Measurements from ENCODE around the gene SYNPO2L. TPM values are rescaled to one million over a fixed set of nuclear protein-coding genes. Genes with fewer than 3 reads are reported as not detected.

Gene SYNPO2L
- total RNA-seq, 1 experiment from 2014 or later: 0.22 TPM

DNA sequence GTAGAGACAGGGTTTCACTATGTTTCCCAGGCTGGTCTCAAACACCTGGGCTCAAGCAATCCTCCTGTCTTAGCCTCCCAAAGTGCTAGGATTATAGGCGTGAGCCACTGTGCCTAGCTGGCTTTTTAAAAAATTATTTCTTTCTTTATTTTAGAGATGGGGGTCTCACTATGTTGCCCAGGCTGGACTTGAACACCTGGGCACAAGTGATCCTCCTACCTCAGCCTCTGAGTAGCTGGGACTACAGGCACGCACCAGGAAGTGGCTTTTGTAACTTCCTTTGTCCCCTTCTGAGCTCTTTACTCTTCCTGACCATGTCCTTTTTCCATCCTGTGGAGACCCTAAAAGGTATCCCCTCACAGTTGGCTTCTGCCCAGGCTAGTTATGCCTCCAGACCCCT, 12.5 kb downstream of the SYNPO2L start (continued):
- TF ChIP-seq, protein P1, sequence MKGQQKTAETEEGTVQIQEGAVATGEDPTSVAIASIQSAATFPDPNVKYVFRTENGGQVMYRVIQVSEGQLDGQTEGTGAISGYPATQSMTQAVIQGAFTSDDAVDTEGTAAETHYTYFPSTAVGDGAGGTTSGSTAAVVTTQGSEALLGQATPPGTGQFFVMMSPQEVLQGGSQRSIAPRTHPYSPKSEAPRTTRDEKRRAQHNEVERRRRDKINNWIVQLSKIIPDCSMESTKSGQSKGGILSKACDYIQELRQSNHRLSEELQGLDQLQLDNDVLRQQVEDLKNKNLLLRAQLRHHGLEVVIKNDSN (CRISPR knock-in tag; IDR thresholded peaks at IDR 0.05): no peak
- TF ChIP-seq, protein P2, sequence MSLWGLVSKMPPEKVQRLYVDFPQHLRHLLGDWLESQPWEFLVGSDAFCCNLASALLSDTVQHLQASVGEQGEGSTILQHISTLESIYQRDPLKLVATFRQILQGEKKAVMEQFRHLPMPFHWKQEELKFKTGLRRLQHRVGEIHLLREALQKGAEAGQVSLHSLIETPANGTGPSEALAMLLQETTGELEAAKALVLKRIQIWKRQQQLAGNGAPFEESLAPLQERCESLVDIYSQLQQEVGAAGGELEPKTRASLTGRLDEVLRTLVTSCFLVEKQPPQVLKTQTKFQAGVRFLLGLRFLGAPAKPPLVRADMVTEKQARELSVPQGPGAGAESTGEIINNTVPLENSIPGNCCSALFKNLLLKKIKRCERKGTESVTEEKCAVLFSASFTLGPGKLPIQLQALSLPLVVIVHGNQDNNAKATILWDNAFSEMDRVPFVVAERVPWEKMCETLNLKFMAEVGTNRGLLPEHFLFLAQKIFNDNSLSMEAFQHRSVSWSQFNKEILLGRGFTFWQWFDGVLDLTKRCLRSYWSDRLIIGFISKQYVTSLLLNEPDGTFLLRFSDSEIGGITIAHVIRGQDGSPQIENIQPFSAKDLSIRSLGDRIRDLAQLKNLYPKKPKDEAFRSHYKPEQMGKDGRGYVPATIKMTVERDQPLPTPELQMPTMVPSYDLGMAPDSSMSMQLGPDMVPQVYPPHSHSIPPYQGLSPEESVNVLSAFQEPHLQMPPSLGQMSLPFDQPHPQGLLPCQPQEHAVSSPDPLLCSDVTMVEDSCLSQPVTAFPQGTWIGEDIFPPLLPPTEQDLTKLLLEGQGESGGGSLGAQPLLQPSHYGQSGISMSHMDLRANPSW (CRISPR knock-in tag; conservative IDR thresholded peaks at IDR 0.05; ENCODE audit: low read depth): no peak
- TF ChIP-seq FOXJ3 (CRISPR knock-in tag; IDR thresholded peaks at IDR 0.05; ENCODE audit: borderline replicate concordance): no peak
- TF ChIP-seq, protein P3, sequence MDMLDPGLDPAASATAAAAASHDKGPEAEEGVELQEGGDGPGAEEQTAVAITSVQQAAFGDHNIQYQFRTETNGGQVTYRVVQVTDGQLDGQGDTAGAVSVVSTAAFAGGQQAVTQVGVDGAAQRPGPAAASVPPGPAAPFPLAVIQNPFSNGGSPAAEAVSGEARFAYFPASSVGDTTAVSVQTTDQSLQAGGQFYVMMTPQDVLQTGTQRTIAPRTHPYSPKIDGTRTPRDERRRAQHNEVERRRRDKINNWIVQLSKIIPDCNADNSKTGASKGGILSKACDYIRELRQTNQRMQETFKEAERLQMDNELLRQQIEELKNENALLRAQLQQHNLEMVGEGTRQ (CRISPR knock-in tag; IDR thresholded peaks at IDR 0.05): no peak
- TF ChIP-seq NR2C2 (CRISPR knock-in tag; IDR thresholded peaks at IDR 0.05): no peak
- no peak for TF ChIP-seq TCF7 (CRISPR knock-in tag; IDR thresholded peaks at IDR 0.05; ENCODE audit: low read depth)
- TF ChIP-seq NFATC4 (CRISPR knock-in tag; IDR thresholded peaks at IDR 0.05): no peak
- no peak for TF ChIP-seq CREM (CRISPR knock-in tag; IDR thresholded peaks at IDR 0.05)
- TF ChIP-seq FOXK1 (CRISPR knock-in tag; IDR thresholded peaks at IDR 0.05): no peak
- TF ChIP-seq, protein P4, sequence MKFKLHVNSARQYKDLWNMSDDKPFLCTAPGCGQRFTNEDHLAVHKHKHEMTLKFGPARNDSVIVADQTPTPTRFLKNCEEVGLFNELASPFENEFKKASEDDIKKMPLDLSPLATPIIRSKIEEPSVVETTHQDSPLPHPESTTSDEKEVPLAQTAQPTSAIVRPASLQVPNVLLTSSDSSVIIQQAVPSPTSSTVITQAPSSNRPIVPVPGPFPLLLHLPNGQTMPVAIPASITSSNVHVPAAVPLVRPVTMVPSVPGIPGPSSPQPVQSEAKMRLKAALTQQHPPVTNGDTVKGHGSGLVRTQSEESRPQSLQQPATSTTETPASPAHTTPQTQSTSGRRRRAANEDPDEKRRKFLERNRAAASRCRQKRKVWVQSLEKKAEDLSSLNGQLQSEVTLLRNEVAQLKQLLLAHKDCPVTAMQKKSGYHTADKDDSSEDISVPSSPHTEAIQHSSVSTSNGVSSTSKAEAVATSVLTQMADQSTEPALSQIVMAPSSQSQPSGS (CRISPR knock-in tag; IDR thresholded peaks at IDR 0.05; ENCODE audit: borderline replicate concordance, low read depth): no peak

DNA sequence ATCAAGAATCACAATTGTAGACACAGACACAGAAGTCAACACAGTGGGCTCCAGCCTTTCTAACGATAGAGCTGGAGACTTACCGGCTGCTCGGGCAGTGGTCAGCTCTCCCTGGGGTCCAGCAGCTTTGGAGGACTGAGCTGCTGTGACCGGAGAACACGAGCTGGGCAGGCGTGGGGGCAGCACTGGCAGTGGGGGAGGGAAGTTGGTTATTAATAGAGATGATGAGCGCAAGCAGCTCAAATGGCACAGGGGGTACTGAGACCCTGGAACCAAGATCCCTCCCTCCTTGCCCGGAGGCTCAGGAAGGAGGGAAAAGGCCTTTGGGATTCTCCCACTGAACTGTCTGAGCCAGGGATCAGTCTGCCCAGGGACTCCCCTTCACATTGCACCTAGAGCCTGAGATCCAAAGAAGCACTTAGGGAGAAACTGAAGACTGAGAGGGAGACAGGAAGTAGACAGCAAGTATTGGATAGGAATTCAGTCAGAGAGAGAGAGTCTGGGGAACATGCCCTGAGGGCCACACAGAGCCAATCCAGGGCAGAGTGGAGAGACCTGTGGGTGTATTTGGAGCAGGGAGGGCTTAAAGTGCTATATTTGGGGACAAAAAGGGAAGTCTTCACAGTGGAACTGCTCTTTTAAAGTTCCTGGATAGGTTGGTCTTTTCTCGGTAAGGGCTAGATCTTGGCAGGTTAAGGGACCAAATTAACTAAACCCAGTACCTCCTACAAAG, 14.3 kb downstream of the SYNPO2L start, which contains the start of gene MYOZ1:
TSS of gene MYOZ1 (minus strand) at position 147 of the 733 bp plus-strand sequence. CDS start 1,457 bp downstream, outside the sequence.
- H3K4me1 Mint-ChIP-seq: peaks cover 15% of the 10 kb centered on the region
- H3K27ac Mint-ChIP-seq: peak within 1 kb of the TSS; percentile 82
- H3K27me3 Mint-ChIP-seq (ENCODE audit: low read depth): no peaks in the 10 kb centered on the region; the same call in 1 of the 2 replicates
- H3K9me3 Mint-ChIP-seq: no peaks in the 10 kb centered on the region
- CTCF ChIA-PET: interaction anchor here (0.9 kb wide), 1 partner anchor 112 kb away, joined by 7 read pairs; no protein-coding TSS in a partner anchor
- DNase-seq (ENCODE audit: low spot score) (no peak), ATAC-seq (peak; percentile 28)
- H3K36me3 Mint-ChIP-seq: no peaks in the 10 kb centered on the region
- POLR2A ChIA-PET: no interaction called here
- H3K4me3 Mint-ChIP-seq: no peak within 1 kb of the TSS
- TF ChIP-seq, protein P5, sequence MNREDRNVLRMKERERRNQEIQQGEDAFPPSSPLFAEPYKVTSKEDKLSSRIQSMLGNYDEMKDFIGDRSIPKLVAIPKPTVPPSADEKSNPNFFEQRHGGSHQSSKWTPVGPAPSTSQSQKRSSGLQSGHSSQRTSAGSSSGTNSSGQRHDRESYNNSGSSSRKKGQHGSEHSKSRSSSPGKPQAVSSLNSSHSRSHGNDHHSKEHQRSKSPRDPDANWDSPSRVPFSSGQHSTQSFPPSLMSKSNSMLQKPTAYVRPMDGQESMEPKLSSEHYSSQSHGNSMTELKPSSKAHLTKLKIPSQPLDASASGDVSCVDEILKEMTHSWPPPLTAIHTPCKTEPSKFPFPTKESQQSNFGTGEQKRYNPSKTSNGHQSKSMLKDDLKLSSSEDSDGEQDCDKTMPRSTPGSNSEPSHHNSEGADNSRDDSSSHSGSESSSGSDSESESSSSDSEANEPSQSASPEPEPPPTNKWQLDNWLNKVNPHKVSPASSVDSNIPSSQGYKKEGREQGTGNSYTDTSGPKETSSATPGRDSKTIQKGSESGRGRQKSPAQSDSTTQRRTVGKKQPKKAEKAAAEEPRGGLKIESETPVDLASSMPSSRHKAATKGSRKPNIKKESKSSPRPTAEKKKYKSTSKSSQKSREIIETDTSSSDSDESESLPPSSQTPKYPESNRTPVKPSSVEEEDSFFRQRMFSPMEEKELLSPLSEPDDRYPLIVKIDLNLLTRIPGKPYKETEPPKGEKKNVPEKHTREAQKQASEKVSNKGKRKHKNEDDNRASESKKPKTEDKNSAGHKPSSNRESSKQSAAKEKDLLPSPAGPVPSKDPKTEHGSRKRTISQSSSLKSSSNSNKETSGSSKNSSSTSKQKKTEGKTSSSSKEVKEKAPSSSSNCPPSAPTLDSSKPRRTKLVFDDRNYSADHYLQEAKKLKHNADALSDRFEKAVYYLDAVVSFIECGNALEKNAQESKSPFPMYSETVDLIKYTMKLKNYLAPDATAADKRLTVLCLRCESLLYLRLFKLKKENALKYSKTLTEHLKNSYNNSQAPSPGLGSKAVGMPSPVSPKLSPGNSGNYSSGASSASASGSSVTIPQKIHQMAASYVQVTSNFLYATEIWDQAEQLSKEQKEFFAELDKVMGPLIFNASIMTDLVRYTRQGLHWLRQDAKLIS (CRISPR knock-in tag; IDR thresholded peaks at IDR 0.05; ENCODE audit: borderline replicate concordance): no peak
- TF ChIP-seq JUN (CRISPR knock-in tag; IDR thresholded peaks at IDR 0.05) (no peak), NFYB (CRISPR knock-in tag; conservative IDR thresholded peaks at IDR 0.05; ENCODE audit: low read depth) (no peak), ZNF416 (CRISPR knock-in tag; IDR thresholded peaks at IDR 0.05) (no peak), IRF2 (CRISPR knock-in tag; IDR thresholded peaks at IDR 0.05; ENCODE audit: borderline replicate concordance, low read depth) (no peak), RORB (CRISPR knock-in tag; IDR thresholded peaks at IDR 0.05) (no peak), NFATC4 (CRISPR knock-in tag; IDR thresholded peaks at IDR 0.05) (no peak), ZNF219 (CRISPR knock-in tag; IDR thresholded peaks at IDR 0.05; ENCODE audit: borderline replicate concordance) (no peak), NR1H2 (CRISPR knock-in tag; IDR thresholded peaks at IDR 0.05) (no peak), JAZF1 (CRISPR knock-in tag; IDR thresholded peaks at IDR 0.05) (no peak)
- TF ChIP-seq, protein P6, sequence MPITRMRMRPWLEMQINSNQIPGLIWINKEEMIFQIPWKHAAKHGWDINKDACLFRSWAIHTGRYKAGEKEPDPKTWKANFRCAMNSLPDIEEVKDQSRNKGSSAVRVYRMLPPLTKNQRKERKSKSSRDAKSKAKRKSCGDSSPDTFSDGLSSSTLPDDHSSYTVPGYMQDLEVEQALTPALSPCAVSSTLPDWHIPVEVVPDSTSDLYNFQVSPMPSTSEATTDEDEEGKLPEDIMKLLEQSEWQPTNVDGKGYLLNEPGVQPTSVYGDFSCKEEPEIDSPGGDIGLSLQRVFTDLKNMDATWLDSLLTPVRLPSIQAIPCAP (CRISPR knock-in tag; IDR thresholded peaks at IDR 0.05): no peak
- TF ChIP-seq, protein P7, sequence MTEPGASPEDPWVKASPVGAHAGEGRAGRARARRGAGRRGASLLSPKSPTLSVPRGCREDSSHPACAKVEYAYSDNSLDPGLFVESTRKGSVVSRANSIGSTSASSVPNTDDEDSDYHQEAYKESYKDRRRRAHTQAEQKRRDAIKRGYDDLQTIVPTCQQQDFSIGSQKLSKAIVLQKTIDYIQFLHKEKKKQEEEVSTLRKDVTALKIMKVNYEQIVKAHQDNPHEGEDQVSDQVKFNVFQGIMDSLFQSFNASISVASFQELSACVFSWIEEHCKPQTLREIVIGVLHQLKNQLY (CRISPR knock-in tag; IDR thresholded peaks at IDR 0.05): no peak
- TF ChIP-seq, protein P8, sequence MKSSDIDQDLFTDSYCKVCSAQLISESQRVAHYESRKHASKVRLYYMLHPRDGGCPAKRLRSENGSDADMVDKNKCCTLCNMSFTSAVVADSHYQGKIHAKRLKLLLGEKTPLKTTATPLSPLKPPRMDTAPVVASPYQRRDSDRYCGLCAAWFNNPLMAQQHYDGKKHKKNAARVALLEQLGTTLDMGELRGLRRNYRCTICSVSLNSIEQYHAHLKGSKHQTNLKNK (CRISPR knock-in tag; IDR thresholded peaks at IDR 0.05): no peak
- TF ChIP-seq, protein P9, sequence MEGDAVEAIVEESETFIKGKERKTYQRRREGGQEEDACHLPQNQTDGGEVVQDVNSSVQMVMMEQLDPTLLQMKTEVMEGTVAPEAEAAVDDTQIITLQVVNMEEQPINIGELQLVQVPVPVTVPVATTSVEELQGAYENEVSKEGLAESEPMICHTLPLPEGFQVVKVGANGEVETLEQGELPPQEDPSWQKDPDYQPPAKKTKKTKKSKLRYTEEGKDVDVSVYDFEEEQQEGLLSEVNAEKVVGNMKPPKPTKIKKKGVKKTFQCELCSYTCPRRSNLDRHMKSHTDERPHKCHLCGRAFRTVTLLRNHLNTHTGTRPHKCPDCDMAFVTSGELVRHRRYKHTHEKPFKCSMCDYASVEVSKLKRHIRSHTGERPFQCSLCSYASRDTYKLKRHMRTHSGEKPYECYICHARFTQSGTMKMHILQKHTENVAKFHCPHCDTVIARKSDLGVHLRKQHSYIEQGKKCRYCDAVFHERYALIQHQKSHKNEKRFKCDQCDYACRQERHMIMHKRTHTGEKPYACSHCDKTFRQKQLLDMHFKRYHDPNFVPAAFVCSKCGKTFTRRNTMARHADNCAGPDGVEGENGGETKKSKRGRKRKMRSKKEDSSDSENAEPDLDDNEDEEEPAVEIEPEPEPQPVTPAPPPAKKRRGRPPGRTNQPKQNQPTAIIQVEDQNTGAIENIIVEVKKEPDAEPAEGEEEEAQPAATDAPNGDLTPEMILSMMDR (IDR thresholded peaks at IDR 0.05): no peak

Data from WTC11 (cell line).